GM21737 (cell line): ENCODE data around the gene TCHP.
A peak's percentile ranks its signal among the peaks of the same experiment; 100 is the strongest.
"Not testable (repeated sequence)": the region's sequence is repeated elsewhere in the genome, so short reads cannot be mapped to it uniquely, and the experiment has no call there.

ENCODE experiments used
- ATAC-seq: cut with Tn5 transposase; IDR thresholded peaks from one replicate; pipeline ENCODE4 v1.9.1; 2021; ENCODE audit warnings: mild to moderate bottlenecking, moderate library complexity; ENCODE audit not compliant: unreplicated experiment

TCHP gene

GRCh38 chr12:109878749-109879148 is 21.3 kb upstream of the TCHP start:
- ATAC-seq = no peak

GRCh38 chr12:109879351-109880042 is 20.6 kb upstream of the TCHP start:
- no peak for ATAC-seq

GRCh38 chr12:109880043-109880931 is 19.8 kb upstream of the TCHP start, which contains the start of gene GLTP:
GLTP (minus strand) TSS chr12:109880541; CDS start chr12:109880374, 167 bp downstream.
- ATAC-seq = peak; percentile 94

GRCh38 chr12:109880938-109881337 is 19.1 kb upstream of the TCHP start:
- no peak for ATAC-seq

- ATAC-seq = no peak
Measured at GRCh38 chr12:109881752-109882151, 18.3 kb upstream of the TCHP start.

GRCh38 chr12:109883461-109883860 is 16.6 kb upstream of the TCHP start:
- ATAC-seq = no peak

GRCh38 chr12:109885616-109886015 is 14.5 kb upstream of the TCHP start:
- ATAC-seq = no peak

- no peak for ATAC-seq
Measured at GRCh38 chr12:109888179-109889020, 11.7 kb upstream of the TCHP start.

GRCh38 chr12:109890620-109891170 is 9.4 kb upstream of the TCHP start:
- ATAC-seq = no peak

GRCh38 chr12:109891731-109892130 is 8.3 kb upstream of the TCHP start:
- ATAC-seq = not testable (repeated sequence)

GRCh38 chr12:109892165-109892715 is 7.8 kb upstream of the TCHP start:
- no peak for ATAC-seq

GRCh38 chr12:109892748-109893147 is 7.3 kb upstream of the TCHP start:
- ATAC-seq = peak; percentile 63

- ATAC-seq = no peak
Measured at GRCh38 chr12:109893261-109893995, 6.6 kb upstream of the TCHP start.

- ATAC-seq = no peak
Measured at GRCh38 chr12:109894939-109895338, 5.1 kb upstream of the TCHP start.

- ATAC-seq = no peak
Measured at GRCh38 chr12:109896188-109896587, 3.9 kb upstream of the TCHP start.

- no peak for ATAC-seq
Measured at GRCh38 chr12:109897029-109897428, 3.0 kb upstream of the TCHP start.

GRCh38 chr12:109899345-109899744 is 729 bp upstream of the TCHP start:
- not testable (repeated sequence) for ATAC-seq

GRCh38 chr12:109900752-109901580 is 892 bp downstream of the TCHP start:
- ATAC-seq = peak; percentile 19

- no peak for ATAC-seq
Measured at GRCh38 chr12:109902891-109903418, 2.9 kb downstream of the TCHP start.
